Putamen (tissue), 1 donor: ENCODE results near the gene RSPO4.

Experiments used
- DNase-seq: peaks from one replicate; pipeline ENCODE4 v3.0.0-alpha.2; 2016; ENCODE audit warnings: low spot score

Gene RSPO4

DNA sequence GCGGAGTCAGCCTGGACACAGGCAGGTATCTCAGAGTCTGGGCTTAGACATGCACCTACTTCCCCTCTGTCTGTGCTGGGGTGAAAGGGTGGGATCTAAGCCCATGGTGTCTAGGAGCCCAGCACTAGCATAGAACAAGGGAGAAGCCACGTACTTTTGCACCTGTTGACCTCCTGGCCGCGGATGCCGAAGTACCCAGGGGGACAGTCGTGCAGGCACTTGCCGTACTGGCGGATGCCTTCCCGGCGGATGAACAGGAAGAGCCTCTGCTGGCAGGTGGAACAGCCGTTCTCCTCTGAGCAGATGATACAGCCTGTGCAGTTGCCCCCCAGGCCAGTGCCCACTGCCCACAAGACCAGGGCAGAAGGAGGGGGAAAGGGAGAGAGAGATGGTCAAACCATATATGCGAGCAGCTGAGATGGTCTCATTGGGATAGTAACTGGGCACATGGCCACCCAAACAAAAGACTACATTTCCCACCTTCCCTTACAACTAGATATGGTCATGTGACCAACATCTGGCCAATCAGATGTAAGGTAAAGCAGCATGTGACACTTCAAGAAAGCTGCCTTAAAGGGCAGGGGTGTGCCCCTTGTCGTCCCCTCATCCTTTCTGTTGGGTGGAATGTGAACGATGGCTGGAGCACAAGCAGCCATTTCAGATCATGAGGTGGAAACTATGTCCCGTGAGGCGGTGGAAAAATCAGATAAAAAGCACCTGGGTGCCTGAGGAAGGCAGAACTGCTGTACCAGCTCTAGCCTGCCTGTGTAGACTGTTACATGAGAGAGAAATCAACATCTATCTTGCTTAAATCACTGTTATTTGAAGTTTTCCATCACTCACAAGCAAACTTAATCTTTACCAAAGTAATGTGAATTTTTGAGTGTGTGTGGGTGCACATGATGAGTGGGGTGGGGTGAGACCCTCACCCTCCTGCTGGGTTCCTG, 34.0 kb downstream of the RSPO4 start:
- no peak for DNase-seq

DNA sequence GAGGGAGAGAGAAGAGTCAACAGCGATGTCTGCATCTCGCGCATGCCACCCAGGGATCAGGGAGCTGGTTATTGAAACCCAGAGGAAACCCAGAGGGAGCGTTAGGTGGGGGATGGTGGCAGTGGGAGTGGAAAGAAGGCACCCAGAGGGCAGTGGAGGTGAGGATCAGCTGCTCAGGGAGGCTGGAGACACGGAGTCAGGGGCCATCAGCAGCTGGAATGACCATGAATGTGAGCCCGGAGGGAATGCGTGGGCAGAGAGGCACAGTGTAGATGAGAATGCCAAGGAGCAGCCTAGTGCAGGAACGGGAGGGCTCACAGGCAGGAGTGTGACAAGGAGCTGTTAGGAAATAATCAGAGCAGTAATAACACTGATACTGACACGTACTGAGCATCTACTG, 36.2 kb downstream of the RSPO4 start:
- DNase-seq = peak; percentile 15

DNA sequence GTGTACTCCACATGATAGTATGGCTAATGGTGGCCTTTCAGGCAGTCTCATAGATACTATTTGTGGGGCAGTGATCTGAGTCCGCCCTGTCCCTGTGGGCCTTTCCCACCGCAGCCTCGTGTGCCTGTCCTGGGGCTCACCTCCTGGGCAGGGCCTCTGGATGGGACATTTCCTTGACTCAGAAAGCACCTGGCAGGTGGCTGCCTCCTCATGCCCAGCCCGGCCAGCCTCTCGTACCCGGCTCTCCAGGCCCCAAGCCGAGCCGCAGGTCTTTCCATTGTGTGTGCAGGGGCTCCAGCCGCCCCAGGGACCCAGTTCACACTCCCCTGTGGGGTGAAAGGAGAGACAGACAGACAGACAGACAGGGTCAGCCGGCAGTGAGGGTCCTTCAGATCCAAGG, 38.3 kb downstream of the RSPO4 start:
- no peak for DNase-seq

DNA sequence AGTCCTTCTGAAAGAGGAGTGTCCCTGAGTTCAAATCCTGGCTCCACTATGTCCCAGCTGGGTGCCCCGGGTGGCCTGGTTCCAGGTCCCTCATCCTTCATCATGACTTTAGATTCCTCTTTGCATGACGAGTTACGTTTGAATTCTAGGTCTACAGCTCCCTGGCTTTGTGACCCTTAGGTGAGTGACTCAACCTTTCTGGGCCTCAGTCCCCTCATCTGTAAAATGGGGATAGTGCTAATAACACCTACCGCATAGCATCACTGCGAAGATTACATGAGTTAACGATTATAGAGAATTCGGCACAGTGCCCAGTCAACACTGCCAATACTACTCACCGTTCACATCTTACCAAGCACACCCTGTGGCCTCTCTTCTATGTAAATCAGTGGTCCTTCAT, 39.4 kb downstream of the RSPO4 start:
- no peak for DNase-seq

DNA sequence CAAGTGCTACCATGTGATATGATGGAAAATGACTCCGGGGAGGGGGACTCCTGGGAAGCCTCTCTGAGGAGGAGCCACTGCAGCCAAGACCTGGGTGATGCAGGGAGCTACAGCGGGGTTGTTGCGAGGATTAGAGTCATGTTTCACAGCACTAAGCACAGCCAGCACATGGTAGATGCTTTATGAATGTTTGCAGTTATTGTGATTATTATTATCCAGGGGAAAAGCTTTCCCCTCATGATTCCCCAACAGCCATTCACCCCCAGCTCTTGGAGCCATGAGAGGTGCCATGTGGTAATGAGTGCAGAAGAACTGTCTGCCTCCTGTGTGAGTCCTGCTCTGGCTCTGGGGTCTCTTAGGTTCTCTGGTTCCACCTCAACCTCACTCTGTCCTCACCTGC, 39.9 kb downstream of the RSPO4 start:
- DNase-seq = no peak

DNA sequence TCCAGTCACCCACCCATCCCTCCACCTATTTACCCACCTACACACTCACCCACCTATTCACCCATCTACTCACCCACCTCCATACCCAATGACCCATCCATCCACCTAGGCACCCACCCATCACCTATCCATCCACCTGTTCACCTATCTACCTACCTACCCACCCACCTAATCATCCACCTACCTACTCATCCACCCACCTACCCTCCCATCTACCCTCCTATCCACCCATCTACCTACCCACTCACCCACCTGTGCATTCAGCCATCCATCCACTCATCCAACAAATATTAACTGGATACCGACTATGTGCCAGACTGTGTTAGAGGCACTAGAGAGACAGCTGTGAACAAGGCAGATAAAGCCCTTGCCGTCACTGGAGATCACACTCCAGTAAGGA, 40.3 kb downstream of the RSPO4 start:
- no peak for DNase-seq

DNA sequence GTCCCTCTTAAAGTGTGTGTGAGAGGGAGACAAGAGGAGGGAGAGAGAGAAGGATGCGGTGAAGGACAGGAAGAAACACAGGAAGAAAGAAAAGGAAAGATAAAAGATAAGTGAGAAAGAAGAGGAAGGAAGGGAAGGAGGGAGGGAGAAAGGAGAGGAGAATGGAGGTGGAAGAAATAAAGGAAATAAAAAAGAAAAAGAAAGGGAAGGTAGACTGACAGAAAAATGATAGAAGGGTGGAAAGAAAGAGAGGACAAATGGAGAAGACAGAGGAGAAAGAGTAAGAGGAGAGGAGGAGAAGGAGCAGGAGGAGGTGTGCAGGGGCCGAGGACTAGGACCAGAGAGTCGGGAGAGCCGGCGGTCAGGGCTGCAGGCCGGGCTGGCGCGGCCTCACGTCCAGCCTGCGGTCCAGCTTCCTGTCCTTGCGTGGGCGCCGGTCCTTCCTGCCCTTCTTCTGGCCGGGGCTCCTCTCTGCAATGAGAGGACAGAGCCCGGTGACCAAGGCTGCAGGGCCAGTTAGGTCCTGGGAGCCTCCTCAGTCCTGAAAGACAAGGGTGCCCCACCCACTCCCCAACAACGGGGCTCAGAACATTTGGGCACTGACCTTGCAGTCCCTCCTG, 42.0 kb downstream of the RSPO4 start:
- no peak for DNase-seq

DNA sequence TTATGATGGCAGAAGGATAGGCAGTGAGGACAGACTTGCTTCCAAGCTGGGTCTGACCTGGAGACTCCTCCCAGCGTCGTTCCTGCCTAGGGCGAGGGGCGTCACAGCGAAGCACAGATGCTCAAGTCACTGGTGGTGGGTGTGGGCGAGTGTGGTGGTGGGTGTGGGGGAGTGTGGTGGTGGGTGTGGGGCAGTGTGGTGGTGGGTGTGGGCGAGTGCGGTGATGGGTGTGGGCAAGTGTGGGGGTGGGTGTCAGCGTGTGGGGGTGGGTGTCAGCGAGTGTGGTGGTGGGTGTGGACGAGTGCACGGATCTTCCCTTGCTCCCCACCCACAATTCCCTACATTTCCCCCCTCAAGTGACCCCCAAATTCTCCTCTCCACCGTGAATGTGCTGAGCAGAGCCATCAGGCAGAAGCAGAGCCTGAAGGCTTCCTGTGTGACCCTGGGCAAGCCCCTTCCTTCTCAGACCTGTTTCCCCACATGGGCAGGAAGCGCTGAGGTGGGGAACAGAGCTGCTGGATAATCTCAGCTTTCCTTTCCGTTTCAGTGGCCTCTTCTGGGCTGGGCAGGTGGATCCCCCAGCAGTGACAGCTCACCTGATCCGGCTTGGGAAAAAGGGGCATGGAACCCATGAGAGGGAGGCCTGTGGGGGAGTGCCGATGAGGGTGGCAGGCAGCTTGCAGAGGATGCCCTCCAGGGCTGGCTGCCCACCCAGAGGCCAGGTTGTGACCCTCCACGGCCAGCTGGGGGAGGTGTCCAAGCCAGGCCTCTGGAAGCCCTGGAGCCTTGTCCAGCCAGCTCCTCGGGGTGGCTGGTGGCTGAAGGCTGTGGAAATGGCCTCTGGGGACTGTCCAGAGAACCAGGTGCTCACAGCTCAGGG, 42.9 kb downstream of the RSPO4 start:
- no peak for DNase-seq

DNA sequence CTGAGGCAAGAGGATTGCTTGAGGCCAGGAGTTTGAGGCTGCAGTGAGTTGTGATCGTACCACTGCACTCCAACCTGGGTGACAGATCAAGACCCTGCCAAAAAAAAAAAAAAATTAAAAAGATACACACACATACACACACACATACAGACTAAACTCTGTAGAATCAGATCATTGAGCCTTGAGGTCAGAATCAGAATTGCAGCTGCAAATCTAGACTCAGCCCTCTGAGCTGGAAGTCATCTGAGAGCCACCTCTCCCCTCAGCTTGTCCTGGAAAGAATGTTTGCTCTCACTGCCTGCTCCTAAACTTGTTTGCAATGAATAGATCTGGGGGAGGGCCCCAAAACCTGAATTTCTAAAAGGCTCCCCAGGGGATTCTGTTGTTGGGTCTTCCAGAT, 44.6 kb downstream of the RSPO4 start:
- DNase-seq = no peak

DNA sequence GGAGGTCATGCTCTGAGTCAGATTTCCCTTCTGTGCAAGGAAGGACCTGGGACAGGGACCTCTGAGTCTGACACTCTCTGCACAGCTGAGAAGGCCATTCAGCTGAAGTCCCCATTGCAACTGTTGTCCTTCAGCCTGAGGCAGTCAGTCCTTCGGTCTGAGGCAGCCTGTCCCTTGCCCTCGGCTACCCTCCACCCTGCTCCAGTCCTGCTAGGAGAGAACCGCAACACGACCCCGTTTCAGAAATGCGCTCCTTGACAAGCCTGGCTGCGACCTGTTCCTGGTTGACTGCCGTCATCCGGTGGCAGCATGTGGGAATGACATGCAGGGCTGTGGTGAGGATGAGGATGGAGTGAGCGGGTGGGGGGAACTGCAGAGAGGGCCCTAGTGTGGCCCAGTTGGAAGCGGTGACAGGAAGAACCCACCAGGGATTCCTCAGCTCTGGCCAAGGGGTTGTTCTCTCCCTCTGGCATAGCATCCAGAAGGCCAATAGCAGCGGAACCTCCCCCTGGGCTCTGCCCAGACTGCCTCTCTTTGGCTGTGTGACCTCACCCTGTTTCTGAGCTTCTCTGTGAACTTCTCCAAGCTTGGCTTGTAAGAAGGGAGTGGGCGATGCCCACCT, 45.7 kb downstream of the RSPO4 start:
- peak; percentile 47 for DNase-seq

DNA sequence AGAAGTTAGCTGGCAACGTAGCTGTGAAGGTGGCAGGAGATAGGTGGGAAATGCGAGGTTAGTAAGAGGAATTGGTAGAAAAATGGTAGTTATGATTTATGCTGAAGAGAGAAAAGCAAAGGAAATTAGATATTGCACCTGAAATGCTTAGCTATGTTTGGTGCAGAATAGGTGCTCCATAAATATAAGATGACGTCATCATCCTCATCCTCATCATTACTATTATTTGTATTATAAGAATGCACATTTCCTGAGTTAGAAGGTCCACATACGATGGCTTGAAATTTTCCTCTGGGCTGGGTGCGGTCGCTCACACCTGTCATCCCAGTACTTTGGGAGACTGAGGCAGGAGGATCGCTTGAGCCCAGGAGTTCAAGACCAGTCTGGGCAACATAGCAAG, 46.5 kb downstream of the RSPO4 start:
- no peak for DNase-seq

DNA sequence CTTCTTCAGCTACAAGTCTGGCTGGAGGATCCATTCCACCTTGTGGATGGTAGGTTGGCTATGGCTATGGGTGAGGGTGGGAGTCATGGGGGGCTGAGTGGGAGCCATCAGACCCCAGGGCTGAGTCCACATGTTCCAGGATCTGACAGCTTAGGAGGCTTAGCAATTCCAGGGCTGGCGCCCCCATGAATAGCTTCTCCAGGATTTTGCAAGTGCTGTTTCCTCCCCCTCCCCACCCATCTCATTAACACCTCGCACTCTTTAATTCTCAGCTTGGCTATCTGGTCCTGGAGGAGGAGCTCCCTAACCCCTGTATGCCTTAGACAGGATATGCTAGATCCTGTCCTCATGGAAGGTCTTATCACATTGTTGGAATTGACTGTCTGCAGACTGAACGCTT, 47.0 kb downstream of the RSPO4 start:
- DNase-seq = no peak

DNA sequence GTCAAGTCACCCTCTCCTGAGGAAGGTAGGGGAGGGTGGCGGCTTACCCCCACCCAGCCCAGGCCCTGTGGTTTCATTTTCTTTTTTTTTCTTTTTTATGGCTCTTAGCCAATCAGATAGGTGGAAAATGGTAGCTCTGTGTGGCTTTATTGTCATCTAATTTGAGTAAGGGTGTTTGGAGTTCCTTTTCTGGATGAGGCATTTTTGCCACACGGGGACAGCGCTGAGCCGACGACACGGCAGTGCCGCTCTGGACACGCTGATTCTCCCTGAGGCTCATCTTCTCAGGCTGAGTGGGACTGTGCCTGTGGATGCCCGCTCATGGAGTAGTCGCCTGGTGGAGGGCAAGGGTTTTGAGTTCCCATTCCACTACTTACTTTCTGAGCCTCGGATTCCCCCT, 48.4 kb downstream of the RSPO4 start:
- no peak for DNase-seq

DNA sequence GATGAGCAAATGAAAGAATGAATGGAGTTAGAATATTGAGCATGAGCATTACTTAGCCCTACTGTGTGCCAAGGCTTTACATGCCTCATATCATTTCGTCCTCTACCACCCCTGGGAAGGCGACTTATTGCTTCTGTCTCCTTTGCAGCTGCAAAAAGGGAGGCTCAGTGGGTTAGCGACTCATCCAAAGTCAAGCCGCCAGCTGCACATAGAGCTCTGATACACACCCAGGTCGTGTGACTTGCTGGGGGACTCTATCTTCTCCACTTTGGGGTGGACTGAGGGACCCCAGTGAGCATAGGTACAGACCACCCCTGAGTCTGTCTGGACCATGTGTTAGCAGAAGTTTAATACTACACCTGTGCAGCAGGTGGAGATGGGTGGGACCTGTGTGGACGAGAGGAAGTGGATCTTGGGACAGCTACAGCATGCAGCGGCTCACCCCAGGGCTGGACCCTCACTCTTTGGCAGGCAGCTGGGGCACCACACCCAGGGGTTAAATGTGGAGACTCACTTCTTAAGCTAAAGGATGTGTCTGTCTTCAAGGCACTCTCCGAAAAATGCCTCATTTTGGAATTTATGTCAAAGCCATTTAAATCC, 49.8 kb downstream of the RSPO4 start:
- DNase-seq = no peak

DNA sequence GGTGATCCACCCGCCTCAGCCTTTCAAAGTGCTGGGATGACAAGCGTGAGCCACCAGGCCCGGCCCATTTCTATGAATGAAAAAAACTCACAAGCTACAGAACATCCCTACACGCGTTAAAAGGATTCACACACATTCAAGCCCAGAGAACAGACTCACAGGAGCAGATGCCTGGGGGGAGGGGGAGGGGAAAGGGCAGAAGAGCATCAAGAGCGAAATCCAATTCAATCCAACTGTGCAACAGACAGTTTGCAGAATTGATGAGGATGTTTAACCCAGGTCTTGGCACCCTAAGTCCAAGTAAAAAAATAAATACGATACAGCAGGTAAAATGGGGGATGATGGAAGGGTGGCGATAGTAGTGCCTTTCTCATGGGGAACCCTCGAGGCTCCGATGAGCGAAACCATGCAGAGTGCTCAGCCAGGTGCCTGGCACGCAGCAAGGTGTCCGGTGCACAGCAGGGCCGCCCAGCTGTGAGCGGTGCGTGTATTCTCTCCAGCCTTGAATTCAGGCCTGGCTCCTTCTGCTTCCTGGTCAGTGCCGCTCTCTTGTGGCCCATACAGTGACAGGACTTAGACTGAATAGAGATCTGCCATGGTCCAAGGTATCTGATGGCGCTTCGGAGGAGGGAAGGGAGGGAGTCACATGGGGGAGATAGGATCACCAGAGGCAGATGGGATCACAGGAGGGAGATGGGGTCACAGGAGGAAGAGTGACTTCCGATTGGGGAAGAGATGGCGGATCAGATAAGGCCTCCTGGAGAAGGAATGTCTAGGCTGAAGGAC, 50.5 kb downstream of the RSPO4 start:
- no peak for DNase-seq

DNA sequence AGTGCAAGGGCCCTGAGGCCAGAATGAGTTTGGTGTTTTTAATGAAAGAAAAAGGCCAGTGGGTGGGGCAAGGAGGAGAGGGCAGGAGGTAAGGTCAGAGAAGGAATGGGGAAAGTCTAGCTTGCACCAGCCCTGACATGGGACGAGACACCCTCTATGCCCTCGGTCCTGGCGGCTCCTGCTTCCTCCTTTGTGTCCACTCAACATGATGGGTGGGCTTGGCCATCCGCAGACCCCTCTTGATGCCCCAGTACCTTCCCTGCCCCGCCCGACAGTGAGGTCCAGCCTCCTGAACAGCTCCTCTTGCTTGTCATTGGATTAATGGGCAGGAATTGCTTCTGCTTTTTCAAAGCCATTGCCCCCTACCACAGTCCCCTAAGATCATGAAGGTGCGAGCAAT, 52.4 kb downstream of the RSPO4 start:
- DNase-seq = no peak

DNA sequence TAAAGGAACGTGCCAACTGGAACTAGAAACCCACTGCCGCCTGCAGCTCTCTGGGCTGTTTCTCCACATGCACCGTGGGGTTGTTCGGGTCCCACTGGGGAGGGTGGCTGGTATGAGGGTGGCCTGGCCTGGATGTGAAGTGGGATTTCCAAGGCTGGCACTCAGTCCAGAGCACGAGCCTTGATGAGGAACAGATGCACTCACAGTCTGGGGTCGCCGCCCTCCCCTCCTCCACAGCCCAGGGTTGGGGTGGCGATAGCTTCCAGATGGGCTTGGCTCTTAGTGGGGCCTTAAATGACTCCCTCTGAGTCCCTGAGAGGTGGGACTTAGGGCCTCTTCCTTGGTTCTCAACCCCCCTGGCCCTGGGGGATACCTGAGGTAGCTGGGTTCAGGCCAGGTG, 55.3 kb downstream of the RSPO4 start:
- no peak for DNase-seq

DNA sequence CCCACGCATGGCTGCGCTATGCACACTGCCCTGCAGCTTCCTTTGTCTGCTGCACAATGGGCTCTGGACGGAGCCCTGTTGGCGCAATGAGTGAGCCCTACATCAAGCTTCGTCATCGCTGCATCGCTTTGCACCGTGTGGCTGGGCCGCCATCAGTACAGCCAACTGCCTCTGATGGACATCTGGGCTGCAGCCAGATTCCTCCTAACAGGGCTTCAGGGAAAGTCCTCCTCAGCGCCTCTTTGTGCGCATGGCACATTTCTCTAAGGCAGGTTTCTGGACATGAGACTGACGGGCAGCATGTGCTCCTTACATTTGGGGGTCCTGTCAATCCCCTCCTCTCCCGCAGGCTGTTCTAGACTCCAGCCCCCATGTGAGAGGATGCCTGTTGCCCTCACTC, 56.3 kb downstream of the RSPO4 start:
- DNase-seq = no peak

DNA sequence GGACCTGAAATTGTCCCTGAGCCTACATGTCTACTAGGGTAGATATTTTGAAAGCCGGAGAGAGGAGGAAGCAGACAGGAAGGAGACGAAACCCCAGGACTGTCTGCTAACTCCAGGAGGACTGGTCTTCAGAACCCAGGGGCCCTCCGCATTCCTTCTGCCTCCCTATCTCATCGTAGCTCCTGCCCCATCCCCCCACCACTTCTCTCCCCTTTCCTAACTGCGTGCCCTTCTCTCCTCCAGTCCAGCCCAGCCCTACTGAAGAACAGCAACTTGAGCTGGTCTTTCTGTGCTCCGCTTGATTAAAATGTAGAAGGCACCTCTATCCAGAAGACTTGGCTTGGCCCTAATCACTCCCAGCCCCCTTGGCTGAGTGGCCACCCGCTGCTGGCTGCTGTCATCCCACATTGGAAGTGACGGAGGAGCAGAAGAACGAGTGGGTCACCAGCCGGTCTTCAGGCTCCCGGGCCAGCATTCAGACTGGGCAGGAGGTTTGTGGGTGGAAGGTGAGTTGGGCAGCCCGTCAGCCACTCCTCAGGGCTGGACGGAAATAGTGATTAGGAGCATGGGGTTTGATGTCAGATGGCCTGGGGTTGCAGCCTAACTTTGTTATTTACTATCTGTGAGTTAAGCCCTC, 57.2 kb downstream of the RSPO4 start:
- no peak for DNase-seq

DNA sequence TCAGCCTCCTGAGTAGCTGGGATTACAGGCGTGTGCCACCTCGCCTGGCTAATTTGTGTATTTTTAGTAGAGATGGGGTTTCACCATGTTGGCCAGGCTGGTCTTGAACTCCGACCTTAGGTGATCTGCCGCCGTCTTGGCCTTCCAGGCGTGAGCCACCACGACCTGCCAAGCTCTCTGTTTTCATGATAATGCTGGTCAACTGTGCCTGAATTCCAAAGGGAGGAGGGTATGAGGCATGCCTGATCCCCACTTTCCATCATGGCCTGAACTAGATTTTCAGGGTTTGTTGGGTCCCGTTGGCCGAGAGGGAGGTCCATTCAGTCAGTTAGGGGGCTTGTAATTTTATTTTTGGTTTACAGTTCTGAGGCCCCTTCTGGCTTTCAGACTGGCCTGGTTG, 58.0 kb downstream of the RSPO4 start:
- DNase-seq = no peak

DNA sequence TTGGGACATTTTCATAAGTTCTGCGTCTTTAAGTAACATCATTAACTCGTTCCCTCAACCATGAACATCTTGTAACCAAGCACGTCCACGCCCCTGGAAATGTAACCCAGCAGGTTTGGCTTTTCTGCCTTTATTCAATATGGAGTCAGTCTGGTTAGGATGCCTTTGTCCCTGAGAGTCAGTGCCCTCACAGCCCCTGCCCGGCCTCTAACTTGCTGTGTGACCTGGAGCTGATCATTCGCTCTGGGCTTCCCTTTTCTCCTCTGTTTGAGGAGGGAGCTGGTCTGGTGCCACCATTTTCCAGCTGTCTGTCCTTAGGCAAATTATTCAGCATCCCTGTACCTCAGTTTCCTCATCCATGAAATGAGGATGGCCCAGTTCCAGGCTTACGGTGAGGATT, 59.5 kb downstream of the RSPO4 start:
- DNase-seq = no peak
